ENCODE measurements around the gene BIRC6. TPM values are rescaled to one million over a fixed set of nuclear protein-coding genes. Genes with fewer than 3 reads are reported as not detected.

BIRC6 gene
- total RNA-seq, 2 donors from 2014 or later = 89.0 to 91.8 TPM

GRCh38 chr2:32464431-32464830 lies 107.6 kb downstream of the BIRC6 start:
- no peak overlapping the region for H3K4me3 Mint-ChIP-seq
- no peak overlapping the region for H3K27ac Mint-ChIP-seq
- ATAC-seq (replicated peaks in 1 of 2) (no peak), DNase-seq (no peak)
- no peaks in the 10 kb centered on the region for H3K27me3 Mint-ChIP-seq (ENCODE audit: low read depth)
- H3K9me3 Mint-ChIP-seq = no peaks in the 10 kb centered on the region
- peaks cover 2 to 27% of the 10 kb centered on the region in 2 donors for H3K36me3 Mint-ChIP-seq (ENCODE audit: insufficient read depth in 2 of 2)
- no peaks in the 10 kb centered on the region for H3K4me1 Mint-ChIP-seq (ENCODE audit: low read depth)

DNA sequence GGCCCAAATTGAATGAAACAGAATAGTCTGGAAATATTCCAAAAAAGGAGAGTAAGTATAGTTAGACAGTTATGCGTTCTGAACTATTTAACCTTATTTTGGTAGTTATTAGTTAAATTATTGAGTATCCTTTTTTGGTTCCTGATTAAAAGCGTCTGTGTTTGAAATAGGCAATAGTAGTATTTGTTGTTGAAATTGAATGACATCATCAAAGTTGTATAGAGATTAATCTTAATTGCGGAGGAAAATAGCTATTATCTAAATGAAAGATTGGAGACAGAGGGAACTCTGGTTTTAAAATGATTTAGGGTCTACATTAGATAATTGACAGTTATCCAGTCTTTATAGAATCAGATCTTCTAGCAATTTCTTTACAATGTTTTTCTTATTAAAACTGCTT lies 115.8 kb downstream of the BIRC6 start:
- Mint-ChIP-seq H3K27ac (peak overlapping the region; percentile 31), H3K4me1 (ENCODE audit: low read depth) (peaks cover 21% of the 10 kb centered on the region), H3K36me3 (ENCODE audit: insufficient read depth in 2 of 2) (peaks cover 3 to 17% of the 10 kb centered on the region in 2 donors), H3K9me3 (no peaks in the 10 kb centered on the region), H3K27me3 (ENCODE audit: low read depth) (no peaks in the 10 kb centered on the region), H3K4me3 (no peak overlapping the region)
- ATAC-seq (replicated peaks in 1 of 2) (no peak), DNase-seq (no peak)

DNA sequence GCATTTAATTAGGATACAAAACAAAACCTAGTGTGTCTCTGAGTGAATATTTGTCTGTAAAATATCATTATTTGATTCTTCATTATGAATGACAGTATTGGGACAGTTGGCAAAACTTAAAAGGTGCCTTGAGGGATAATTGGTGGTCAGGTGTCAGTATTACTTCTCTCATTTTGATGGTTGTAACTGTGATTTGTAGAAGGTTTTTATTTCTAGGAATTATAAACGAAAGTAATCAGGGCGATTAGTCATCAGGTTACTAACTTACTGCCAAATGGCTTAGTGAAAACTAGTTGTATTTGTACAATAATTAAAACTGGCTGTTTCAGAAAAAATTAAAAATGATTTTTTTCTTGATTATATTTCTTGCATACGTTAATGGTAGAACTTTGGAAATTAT lies 117.6 kb downstream of the BIRC6 start:
- peak in 1 of 2 donors; percentile 43 for ATAC-seq (replicated peaks in 1 of 2)
- no peaks in the 10 kb centered on the region for H3K27me3 Mint-ChIP-seq (ENCODE audit: low read depth)
- H3K36me3 Mint-ChIP-seq (ENCODE audit: insufficient read depth in 2 of 2) = peaks cover 3 to 16% of the 10 kb centered on the region in 2 donors

GRCh38 chr2:32478889-32479620 lies 122.2 kb downstream of the BIRC6 start:
- no peaks in the 10 kb centered on the region for H3K27me3 Mint-ChIP-seq (ENCODE audit: low read depth)
- DNase-seq (no peak), ATAC-seq (replicated peaks in 1 of 2) (no peak)
- H3K9me3 Mint-ChIP-seq = no peaks in the 10 kb centered on the region
- H3K4me3 Mint-ChIP-seq = no peak overlapping the region
- H3K36me3 Mint-ChIP-seq (ENCODE audit: insufficient read depth in 2 of 2) = peaks cover 8 to 16% of the 10 kb centered on the region in 2 donors
- no peak overlapping the region for H3K27ac Mint-ChIP-seq
- H3K4me1 Mint-ChIP-seq (ENCODE audit: low read depth) = peaks cover 14% of the 10 kb centered on the region

More for the DNA sequence above, 117.6 kb downstream of the BIRC6 start:
- peaks cover 21% of the 10 kb centered on the region for H3K4me1 Mint-ChIP-seq (ENCODE audit: low read depth)
- no peak for DNase-seq
- no peaks in the 10 kb centered on the region for H3K9me3 Mint-ChIP-seq
- H3K27ac Mint-ChIP-seq = peak overlapping the region; percentile 68
- H3K4me3 Mint-ChIP-seq = no peak overlapping the region

GRCh38 chr2:32479993-32480392 lies 123.2 kb downstream of the BIRC6 start:
- peaks cover 5% of the 10 kb centered on the region for H3K4me1 Mint-ChIP-seq (ENCODE audit: low read depth)
- no peak overlapping the region for H3K4me3 Mint-ChIP-seq
- ATAC-seq (replicated peaks in 1 of 2) = no peak
- DNase-seq = no peak
- no peaks in the 10 kb centered on the region for H3K27me3 Mint-ChIP-seq (ENCODE audit: low read depth)
- peaks cover 8 to 16% of the 10 kb centered on the region in 2 donors for H3K36me3 Mint-ChIP-seq (ENCODE audit: insufficient read depth in 2 of 2)
- no peaks in the 10 kb centered on the region for H3K9me3 Mint-ChIP-seq
- no peak overlapping the region for H3K27ac Mint-ChIP-seq

DNA sequence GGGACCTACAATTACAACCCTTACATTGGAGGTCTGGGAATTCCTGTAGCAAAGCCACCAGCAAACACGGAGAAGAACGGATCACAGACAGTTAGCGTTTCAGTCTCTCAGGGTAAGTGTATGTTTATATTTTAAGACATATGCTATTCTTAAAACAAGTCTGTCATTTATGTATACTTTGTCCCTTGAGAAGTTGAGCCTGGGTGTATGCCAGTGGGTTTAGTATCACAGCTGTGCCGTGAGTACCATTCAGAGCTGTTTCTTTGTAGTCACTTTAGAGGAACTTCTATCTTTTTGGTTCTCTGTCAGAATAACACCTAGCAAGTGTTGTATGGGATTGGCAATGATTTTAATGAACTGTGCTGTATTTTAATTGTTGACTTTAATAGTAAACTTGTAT lies 125.6 kb downstream of the BIRC6 start:
- H3K27me3 Mint-ChIP-seq (ENCODE audit: low read depth) = no peaks in the 10 kb centered on the region
- H3K36me3 Mint-ChIP-seq (ENCODE audit: insufficient read depth in 2 of 2) = peaks cover 11 to 24% of the 10 kb centered on the region in 2 donors
- H3K27ac Mint-ChIP-seq = no peak overlapping the region
- DNase-seq (no peak), ATAC-seq (replicated peaks in 1 of 2) (no peak)
- no peaks in the 10 kb centered on the region for H3K4me1 Mint-ChIP-seq (ENCODE audit: low read depth)
- H3K4me3 Mint-ChIP-seq = no peak overlapping the region
- no peaks in the 10 kb centered on the region for H3K9me3 Mint-ChIP-seq

DNA sequence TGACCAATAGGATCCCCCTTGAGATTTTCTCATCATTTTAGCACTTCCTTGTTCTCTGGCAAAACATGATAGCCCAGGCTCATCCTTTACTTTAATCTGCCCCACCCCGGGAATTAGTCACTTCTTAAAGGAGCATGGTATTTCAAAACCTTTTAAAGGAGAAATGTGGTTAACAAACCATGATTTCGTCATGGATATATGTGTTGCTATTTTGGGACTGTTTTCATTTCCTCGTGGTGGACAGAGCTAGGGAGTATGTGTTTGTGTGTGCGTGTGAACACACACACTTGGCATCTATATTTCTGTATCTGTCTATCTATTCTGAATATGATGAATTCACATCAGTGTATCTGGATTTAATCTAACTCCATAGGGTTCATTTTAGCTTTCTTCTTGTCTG lies 128.1 kb downstream of the BIRC6 start:
- Mint-ChIP-seq H3K4me1 (ENCODE audit: low read depth) (no peaks in the 10 kb centered on the region), H3K36me3 (ENCODE audit: insufficient read depth in 2 of 2) (peaks cover 11 to 30% of the 10 kb centered on the region in 2 donors), H3K4me3 (no peak overlapping the region), H3K27ac (peak overlapping the region; percentile 33), H3K27me3 (ENCODE audit: low read depth) (no peaks in the 10 kb centered on the region), H3K9me3 (no peaks in the 10 kb centered on the region)
- no peak for ATAC-seq (replicated peaks in 1 of 2)
- no peak for DNase-seq

- H3K4me3 Mint-ChIP-seq = no peak overlapping the region
- no peaks in the 10 kb centered on the region for H3K27me3 Mint-ChIP-seq (ENCODE audit: low read depth)
- DNase-seq = no peak
- no peak for ATAC-seq (replicated peaks in 1 of 2)
- H3K4me1 Mint-ChIP-seq (ENCODE audit: low read depth) = no peaks in the 10 kb centered on the region
- H3K36me3 Mint-ChIP-seq (ENCODE audit: insufficient read depth in 2 of 2) = peaks cover 11 to 28% of the 10 kb centered on the region in 2 donors
- H3K9me3 Mint-ChIP-seq = no peaks in the 10 kb centered on the region
- H3K27ac Mint-ChIP-seq = peak overlapping the region; percentile 33
Observed at GRCh38 chr2:32485399-32485798, 128.6 kb downstream of the BIRC6 start.

DNA sequence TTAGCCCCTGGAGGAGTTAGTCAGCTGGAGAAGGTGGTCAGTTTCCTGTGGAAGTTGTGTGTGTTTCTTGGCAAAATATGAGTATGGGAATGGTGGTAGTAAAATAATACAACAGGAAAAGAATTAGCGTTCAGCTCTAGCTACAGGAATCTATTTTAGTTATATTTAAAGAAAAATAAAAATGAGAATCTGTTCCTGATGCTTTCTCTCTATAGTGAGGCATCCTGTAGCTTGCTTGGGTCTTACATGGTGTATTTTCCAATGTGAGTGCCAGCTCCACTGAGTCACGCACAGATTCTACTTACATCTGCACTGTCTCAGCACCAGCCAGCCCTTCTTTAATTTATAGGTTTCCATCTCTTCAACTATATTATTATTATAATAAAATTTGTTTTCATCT lies 132.2 kb downstream of the BIRC6 start:
- H3K27ac Mint-ChIP-seq = no peak overlapping the region
- no peak for ATAC-seq (replicated peaks in 1 of 2)
- no peaks in the 10 kb centered on the region for H3K4me1 Mint-ChIP-seq (ENCODE audit: low read depth)
- peaks cover 6 to 23% of the 10 kb centered on the region in 2 donors for H3K36me3 Mint-ChIP-seq (ENCODE audit: insufficient read depth in 2 of 2)
- no peaks in the 10 kb centered on the region for H3K9me3 Mint-ChIP-seq
- H3K27me3 Mint-ChIP-seq (ENCODE audit: low read depth) = no peaks in the 10 kb centered on the region
- DNase-seq = no peak
- H3K4me3 Mint-ChIP-seq = no peak overlapping the region

GRCh38 chr2:32491346-32491745 lies 134.5 kb downstream of the BIRC6 start:
- no peaks in the 10 kb centered on the region for H3K9me3 Mint-ChIP-seq
- H3K36me3 Mint-ChIP-seq (ENCODE audit: insufficient read depth in 2 of 2) = peaks cover under 1 to 18% of the 10 kb centered on the region in 2 donors
- no peak for DNase-seq
- no peaks in the 10 kb centered on the region for H3K27me3 Mint-ChIP-seq (ENCODE audit: low read depth)
- ATAC-seq (replicated peaks in 1 of 2) = no peak
- no peaks in the 10 kb centered on the region for H3K4me1 Mint-ChIP-seq (ENCODE audit: low read depth)
- H3K27ac Mint-ChIP-seq = peak overlapping the region; percentile 34
- no peak overlapping the region for H3K4me3 Mint-ChIP-seq

- Mint-ChIP-seq H3K36me3 (ENCODE audit: insufficient read depth in 2 of 2) (peaks cover 0 to 27% of the 10 kb centered on the region in 2 donors), H3K9me3 (no peaks in the 10 kb centered on the region), H3K4me1 (ENCODE audit: low read depth) (no peaks in the 10 kb centered on the region), H3K27me3 (ENCODE audit: low read depth) (no peaks in the 10 kb centered on the region), H3K27ac (no peak overlapping the region), H3K4me3 (no peak overlapping the region)
- ATAC-seq (replicated peaks in 1 of 2) (no peak), DNase-seq (no peak)
Observed at GRCh38 chr2:32495139-32495538, 138.3 kb downstream of the BIRC6 start.

DNA sequence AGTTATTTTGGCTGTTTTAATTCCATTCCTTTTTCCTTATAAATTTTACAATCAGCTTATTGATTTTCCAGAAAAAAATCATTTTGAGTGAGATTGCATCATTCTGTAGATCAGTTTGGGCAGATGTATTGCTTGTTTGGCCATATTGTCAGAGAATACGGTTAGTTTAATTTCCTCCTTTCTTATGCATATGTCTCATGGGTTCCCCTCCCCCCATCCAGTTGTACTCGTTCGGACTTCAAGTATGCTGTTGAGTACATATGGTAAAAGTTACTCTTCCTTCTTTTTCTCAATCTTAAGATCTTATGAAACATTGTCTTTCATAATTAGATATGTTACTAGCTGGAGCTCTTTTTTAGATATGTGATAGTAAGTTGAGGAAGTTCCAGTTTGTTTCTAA lies 139.8 kb downstream of the BIRC6 start:
- H3K27ac Mint-ChIP-seq = peak overlapping the region; percentile 94
- no peak for ATAC-seq (replicated peaks in 1 of 2)

GRCh38 chr2:32498306-32498705 lies 141.5 kb downstream of the BIRC6 start:
- DNase-seq = no peak
- peaks cover 0 to 32% of the 10 kb centered on the region in 2 donors for H3K36me3 Mint-ChIP-seq (ENCODE audit: insufficient read depth in 2 of 2)

More for the DNA sequence above, 139.8 kb downstream of the BIRC6 start:
- H3K9me3 Mint-ChIP-seq = no peaks in the 10 kb centered on the region
- no peaks in the 10 kb centered on the region for H3K27me3 Mint-ChIP-seq (ENCODE audit: low read depth)
- no peaks in the 10 kb centered on the region for H3K4me1 Mint-ChIP-seq (ENCODE audit: low read depth)
- no peak for DNase-seq
- peaks cover 0 to 29% of the 10 kb centered on the region in 2 donors for H3K36me3 Mint-ChIP-seq (ENCODE audit: insufficient read depth in 2 of 2)
- no peak overlapping the region for H3K4me3 Mint-ChIP-seq

DNA sequence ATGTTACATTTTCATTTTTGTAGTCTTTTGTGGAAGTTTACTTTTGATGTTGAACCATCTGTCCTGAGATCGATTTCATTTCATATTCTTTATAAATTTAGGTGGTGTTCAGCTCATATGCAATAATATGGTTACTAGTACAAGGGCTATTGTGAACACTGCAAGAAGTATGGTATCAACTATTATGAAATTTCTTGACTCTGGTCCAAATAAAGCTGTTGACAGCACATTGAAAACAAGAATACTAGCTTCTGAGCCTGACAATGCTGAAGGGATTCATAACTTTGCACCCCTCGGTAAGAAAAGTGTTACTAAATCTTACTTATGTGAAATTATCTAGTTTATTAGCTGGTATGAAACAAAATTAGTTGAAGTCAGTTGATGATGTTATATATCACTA lies 146.1 kb downstream of the BIRC6 start:
- Mint-ChIP-seq H3K4me3 (no peak overlapping the region), H3K27me3 (ENCODE audit: low read depth) (no peaks in the 10 kb centered on the region), H3K4me1 (ENCODE audit: low read depth) (no peaks in the 10 kb centered on the region), H3K9me3 (no peaks in the 10 kb centered on the region), H3K36me3 (ENCODE audit: insufficient read depth in 2 of 2) (peaks cover 0 to 29% of the 10 kb centered on the region in 2 donors), H3K27ac (no peak overlapping the region)
- DNase-seq (no peak), ATAC-seq (replicated peaks in 1 of 2) (no peak)

More at GRCh38 chr2:32498306-32498705, 141.5 kb downstream of the BIRC6 start:
- Mint-ChIP-seq H3K27me3 (ENCODE audit: low read depth) (no peaks in the 10 kb centered on the region), H3K4me1 (ENCODE audit: low read depth) (no peaks in the 10 kb centered on the region), H3K27ac (no peak overlapping the region), H3K9me3 (no peaks in the 10 kb centered on the region), H3K4me3 (no peak overlapping the region)
- ATAC-seq (replicated peaks in 1 of 2) = no peak

Data from activated T-cell treated with anti-CD3 and anti-CD28 coated beads, Interleukin-2, amount 50 U/mL, for 72 hours (primary cell).